ENCODE data around the gene ANKRD11. TPM values are rescaled to one million over a fixed set of nuclear protein-coding genes. Genes with fewer than 3 reads are reported as not detected.
"Not testable (repeated sequence)": the region's sequence is repeated elsewhere in the genome, so short reads cannot be mapped to it uniquely, and the experiment has no call there.

ANKRD11 gene
- total and polyA plus RNA-seq, 3 experiments from 2014 or later: 39.8 to 150 (median 130) TPM

DNA sequence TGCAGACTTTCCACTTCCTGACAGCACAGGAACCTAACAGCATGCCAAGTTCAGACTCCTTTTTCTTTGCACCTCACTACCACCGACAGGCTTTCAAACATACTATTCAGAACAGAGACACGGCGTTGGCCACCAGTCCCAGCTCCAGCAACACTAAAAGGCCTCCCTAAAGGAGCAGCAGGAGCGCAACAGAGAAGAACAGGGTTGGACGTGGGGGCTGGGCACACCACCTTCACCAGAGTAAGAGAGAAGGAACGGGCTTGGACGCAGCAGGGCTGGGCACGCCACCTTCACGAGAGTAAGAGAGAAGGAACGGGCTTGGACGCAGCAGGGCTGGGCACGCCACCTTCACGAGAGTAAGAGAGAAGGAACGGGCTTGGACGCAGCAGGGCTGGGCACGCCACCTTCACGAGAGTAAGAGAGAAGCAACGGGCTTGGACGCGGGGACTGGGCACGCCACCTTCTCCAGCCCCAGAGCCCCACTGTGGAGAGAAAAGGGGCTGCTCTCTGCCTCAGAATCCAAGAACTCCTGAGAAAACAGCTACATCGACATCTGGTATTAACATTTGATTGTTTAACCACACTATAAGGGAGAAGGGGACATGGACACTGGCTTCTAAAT is 56.9 kb downstream of the ANKRD11 start:
- POLR2A ChIA-PET; H3K27ac ChIP-seq (ENCODE audit: low read depth, low read length): not testable (repeated sequence)

DNA sequence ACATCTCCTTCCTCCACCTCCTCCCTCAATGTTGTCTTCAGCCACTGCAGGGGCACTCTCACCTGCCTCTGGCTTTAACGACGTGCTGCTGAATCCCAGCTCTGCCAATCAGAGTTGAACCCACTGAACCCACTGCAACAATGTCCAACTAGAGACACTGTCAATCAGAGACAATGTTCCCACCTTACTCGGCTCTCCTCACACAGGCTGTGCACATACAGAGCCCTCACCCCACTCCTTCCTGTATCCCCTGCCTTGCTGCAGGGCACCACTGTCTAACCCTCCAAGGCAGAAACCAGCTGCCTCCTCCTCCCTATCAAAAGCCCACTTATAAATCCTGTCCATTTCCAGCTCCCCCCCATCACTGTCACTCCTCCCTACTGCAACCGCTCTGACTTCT is 58.7 kb downstream of the ANKRD11 start:
- CTCF ChIA-PET: interaction anchor here (1.3 kb wide), 1 partner anchor 77 kb away, joined by 3 read pairs; no protein-coding TSS in a partner anchor
- Histone ChIP-seq H3K4me1 (ENCODE audit: insufficient read depth, low read length) (peaks cover 72% of the 10 kb centered on the region), H3K4me3 (ENCODE audit: low read length) (no peak overlapping the region), H3K9me3 (ENCODE audit: low read length) (no peaks in the 10 kb centered on the region), H3K27me3 (ENCODE audit: insufficient read depth, low read length, poor library complexity, severe bottlenecking) (no peaks in the 10 kb centered on the region), H3K36me3 (ENCODE audit: insufficient read depth, low read length) (no peaks in the 10 kb centered on the region), H3K27ac (ENCODE audit: low read depth, low read length) (no peak overlapping the region)
- Mint-ChIP-seq H3K27ac (no peak overlapping the region), H3K36me3 (peaks cover 0 to 20% (median 6%) of the 10 kb centered on the region in 3 donors), H3K4me3 (no peak overlapping the region), H3K9me3 (peaks cover 0 to 3% (median 0%) of the 10 kb centered on the region in 5 donors), H3K27me3 (no peaks in the 10 kb centered on the region), H3K4me1 (peaks cover 9 to 36% (median 20%) of the 10 kb centered on the region in 3 donors)
- DNase-seq: no peak
- POLR2A ChIA-PET: no interaction called here

More for the DNA sequence above, 56.9 kb downstream of the ANKRD11 start:
- H3K4me1 ChIP-seq (ENCODE audit: insufficient read depth, low read length): peaks cover 80% of the 10 kb centered on the region
- H3K27me3 ChIP-seq (ENCODE audit: insufficient read depth, low read length, poor library complexity, severe bottlenecking); H3K9me3 ChIP-seq (ENCODE audit: low read length); DNase-seq; CTCF ChIA-PET; H3K36me3 ChIP-seq (ENCODE audit: insufficient read depth, low read length); H3K27me3 Mint-ChIP-seq; H3K9me3 Mint-ChIP-seq; H3K4me3 ChIP-seq (ENCODE audit: low read length): not testable (repeated sequence)
- H3K4me1 Mint-ChIP-seq: peaks cover 3 to 45% (median 18%) of the 10 kb centered on the region in 3 donors
- H3K36me3 Mint-ChIP-seq: peaks cover 0 to 25% (median 8%) of the 10 kb centered on the region in 3 donors
- H3K4me3 Mint-ChIP-seq: peak overlapping the region in 3 of 7 donors; percentile 29 to 82 (median 76)
- H3K27ac Mint-ChIP-seq: peak overlapping the region in 6 of 8 donors; percentile 19 to 77 (median 66)

DNA sequence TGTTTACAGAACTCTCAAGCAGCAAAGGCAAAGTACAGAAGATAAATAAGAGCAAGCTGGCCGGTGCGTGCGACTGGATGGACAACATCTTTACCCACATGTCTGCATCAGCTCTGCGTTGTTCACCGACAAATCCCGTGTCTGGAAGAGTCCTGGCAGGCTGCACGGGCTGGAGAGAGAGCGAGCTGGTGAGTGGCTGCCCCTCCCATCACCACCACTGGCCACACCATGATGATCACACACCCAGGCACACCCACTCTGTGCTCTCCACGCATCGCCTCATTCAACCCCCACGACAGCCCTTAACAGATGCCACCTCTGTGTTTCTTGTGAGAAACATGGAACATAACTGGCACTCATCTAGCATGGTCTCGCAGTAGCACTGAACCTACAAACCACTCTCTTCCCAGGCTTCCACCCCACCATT is 59.2 kb downstream of the ANKRD11 start:
- no peak overlapping the region for H3K27ac ChIP-seq (ENCODE audit: low read depth, low read length)
- H3K27ac Mint-ChIP-seq: no peak overlapping the region

DNA sequence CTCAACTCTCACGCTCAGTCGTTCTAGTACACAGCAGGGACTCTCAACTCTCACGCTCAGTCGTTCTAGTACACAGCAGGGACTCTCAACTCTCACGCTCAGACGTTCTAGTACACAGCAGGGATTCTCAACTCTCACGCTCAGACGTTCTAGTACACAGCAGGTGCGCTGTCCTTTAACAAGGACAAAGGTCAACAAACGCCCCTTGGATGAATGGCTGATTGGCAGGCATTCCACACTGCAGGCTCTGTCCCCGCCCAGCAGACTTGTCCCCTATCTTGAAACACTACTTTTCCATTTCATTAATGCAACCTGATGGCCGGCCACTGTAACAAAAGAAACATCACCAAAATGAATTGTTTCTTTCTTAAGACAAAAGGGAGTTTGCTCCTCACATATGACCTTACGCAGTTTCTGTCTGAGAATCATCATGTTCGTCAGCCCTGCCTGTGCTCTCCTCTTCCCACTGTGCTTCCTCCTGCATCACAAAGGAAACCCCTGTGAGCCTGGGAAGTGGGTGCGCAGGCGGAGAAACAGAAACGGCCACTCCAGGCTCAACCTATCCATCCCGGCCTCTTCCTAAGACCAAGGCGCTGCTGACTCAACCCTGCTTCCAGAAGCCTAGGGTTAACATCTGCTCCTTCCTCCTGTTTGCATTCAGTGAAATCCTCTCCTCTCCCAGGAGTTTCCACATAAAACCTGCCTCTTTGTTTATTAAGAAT is 59.8 kb downstream of the ANKRD11 start:
- no peak overlapping the region for H3K27ac Mint-ChIP-seq
- POLR2A ChIA-PET: no interaction called here
- no peaks in the 10 kb centered on the region for H3K36me3 ChIP-seq (ENCODE audit: insufficient read depth, low read length)
- no peaks in the 10 kb centered on the region for H3K27me3 ChIP-seq (ENCODE audit: insufficient read depth, low read length, poor library complexity, severe bottlenecking)
- H3K36me3 Mint-ChIP-seq: peaks cover 0 to 23% (median 4%) of the 10 kb centered on the region in 3 donors
- DNase-seq: no peak
- H3K4me1 Mint-ChIP-seq: peaks cover 19 to 37% (median 30%) of the 10 kb centered on the region in 3 donors
- H3K4me3 ChIP-seq (ENCODE audit: low read length): no peak overlapping the region
- no peaks in the 10 kb centered on the region for H3K27me3 Mint-ChIP-seq
- CTCF ChIA-PET: interaction anchor here (1.3 kb wide), 1 partner anchor 78 kb away, joined by 3 read pairs; no protein-coding TSS in a partner anchor
- peaks cover 72% of the 10 kb centered on the region for H3K4me1 ChIP-seq (ENCODE audit: insufficient read depth, low read length)
- H3K9me3 ChIP-seq (ENCODE audit: low read length): no peaks in the 10 kb centered on the region
- no peak overlapping the region for H3K27ac ChIP-seq (ENCODE audit: low read depth, low read length)
- H3K9me3 Mint-ChIP-seq: peaks cover 0 to under 1% (median 0%) of the 10 kb centered on the region in 5 donors
- no peak overlapping the region for H3K4me3 Mint-ChIP-seq

More for the DNA sequence above, 59.2 kb downstream of the ANKRD11 start:
- no peak overlapping the region for H3K4me3 ChIP-seq (ENCODE audit: low read length)
- H3K27me3 Mint-ChIP-seq: no peaks in the 10 kb centered on the region
- peaks cover 0 to 3% (median 0%) of the 10 kb centered on the region in 5 donors for H3K9me3 Mint-ChIP-seq
- H3K27me3 ChIP-seq (ENCODE audit: insufficient read depth, low read length, poor library complexity, severe bottlenecking): no peaks in the 10 kb centered on the region
- H3K36me3 Mint-ChIP-seq: peaks cover 0 to 23% (median 6%) of the 10 kb centered on the region in 3 donors
- no peak overlapping the region for H3K4me3 Mint-ChIP-seq
- CTCF ChIA-PET: interaction anchor here (1.3 kb wide), 1 partner anchor 78 kb away, joined by 3 read pairs; no protein-coding TSS in a partner anchor
- peaks cover 72% of the 10 kb centered on the region for H3K4me1 ChIP-seq (ENCODE audit: insufficient read depth, low read length)
- DNase-seq: no peak
- H3K9me3 ChIP-seq (ENCODE audit: low read length): no peaks in the 10 kb centered on the region
- H3K36me3 ChIP-seq (ENCODE audit: insufficient read depth, low read length): no peaks in the 10 kb centered on the region
- H3K4me1 Mint-ChIP-seq: peaks cover 14 to 37% (median 25%) of the 10 kb centered on the region in 3 donors
- POLR2A ChIA-PET: no interaction called here

DNA sequence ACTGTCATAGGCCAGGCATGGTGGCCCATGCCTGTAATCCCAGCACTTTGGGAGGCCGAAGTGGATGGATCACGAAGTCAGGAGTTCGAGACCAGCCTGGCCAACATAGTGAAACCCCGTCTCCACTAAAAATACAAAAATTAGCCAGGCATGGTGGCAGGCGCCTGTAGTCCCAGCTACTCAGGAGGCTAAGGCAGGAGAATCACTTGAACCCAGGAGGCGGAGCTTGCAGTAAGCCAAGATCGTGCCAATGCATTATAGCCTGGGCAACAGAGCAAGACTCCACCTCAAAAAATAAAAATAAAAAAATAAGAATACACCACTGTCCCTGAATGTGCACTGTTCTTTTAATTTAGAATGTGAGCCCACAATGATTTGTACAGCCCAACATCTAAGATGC is 61.8 kb downstream of the ANKRD11 start:
- POLR2A ChIA-PET; H3K27ac ChIP-seq (ENCODE audit: low read depth, low read length); H3K9me3 ChIP-seq (ENCODE audit: low read length); H3K4me3 Mint-ChIP-seq; H3K9me3 Mint-ChIP-seq; CTCF ChIA-PET; DNase-seq; H3K27me3 Mint-ChIP-seq; H3K27me3 ChIP-seq (ENCODE audit: insufficient read depth, low read length, poor library complexity, severe bottlenecking); H3K4me3 ChIP-seq (ENCODE audit: low read length); H3K36me3 ChIP-seq (ENCODE audit: insufficient read depth, low read length): not testable (repeated sequence)
- H3K36me3 Mint-ChIP-seq: peaks cover 0 to 31% (median 0%) of the 10 kb centered on the region in 3 donors
- H3K4me1 Mint-ChIP-seq: peaks cover 38 to 50% (median 39%) of the 10 kb centered on the region in 3 donors
- H3K4me1 ChIP-seq (ENCODE audit: insufficient read depth, low read length): peaks cover 72% of the 10 kb centered on the region
- H3K27ac Mint-ChIP-seq: peak overlapping the region in 1 of 8 donors; percentile 9

DNA sequence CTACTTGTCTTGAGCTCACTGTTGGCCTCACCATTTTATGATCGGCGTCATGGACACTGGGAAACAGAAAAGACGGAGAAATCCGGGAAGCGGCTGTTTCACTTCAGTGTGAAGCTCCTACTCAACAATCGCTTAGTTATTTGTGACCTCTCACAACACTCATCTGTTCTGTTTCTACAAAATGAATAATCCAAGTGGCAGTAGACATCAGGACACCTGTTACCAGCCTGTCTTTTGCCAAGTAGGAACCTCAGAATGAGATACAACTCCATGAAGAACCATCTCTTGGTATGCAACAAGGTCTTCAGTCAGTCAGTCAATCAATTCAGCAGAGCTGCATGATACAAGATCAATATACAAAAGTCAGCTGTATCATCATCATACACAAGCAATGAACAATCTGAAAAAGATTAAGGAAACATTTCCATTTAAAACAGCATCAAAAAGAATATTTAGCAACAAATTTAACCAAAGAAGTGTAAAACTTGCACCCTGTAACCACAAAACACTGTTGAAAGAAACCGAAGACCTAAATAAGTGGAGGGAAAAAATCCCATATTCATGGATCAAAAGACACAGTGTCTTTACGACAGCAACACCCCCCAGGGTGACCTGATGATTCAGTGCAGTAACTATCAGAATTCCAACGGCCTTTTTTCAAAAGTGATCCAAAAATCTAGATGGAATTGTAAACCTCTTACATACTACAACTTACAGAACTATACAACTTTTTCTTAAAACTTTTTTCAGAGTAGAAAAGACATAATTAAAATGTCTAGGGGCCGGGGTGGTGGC is 63.4 kb downstream of the ANKRD11 start:
- H3K36me3 Mint-ChIP-seq: peaks cover 0 to 37% (median 0%) of the 10 kb centered on the region in 3 donors
- H3K27me3 Mint-ChIP-seq: no peaks in the 10 kb centered on the region
- Histone ChIP-seq H3K4me3 (ENCODE audit: low read length) (no peak overlapping the region), H3K4me1 (ENCODE audit: insufficient read depth, low read length) (peaks cover 72% of the 10 kb centered on the region), H3K27me3 (ENCODE audit: insufficient read depth, low read length, poor library complexity, severe bottlenecking) (no peaks in the 10 kb centered on the region), H3K9me3 (ENCODE audit: low read length) (no peaks in the 10 kb centered on the region), H3K27ac (ENCODE audit: low read depth, low read length) (no peak overlapping the region), H3K36me3 (ENCODE audit: insufficient read depth, low read length) (no peaks in the 10 kb centered on the region)
- H3K27ac Mint-ChIP-seq: peak overlapping the region in 7 of 8 donors; percentile 4 to 89 (median 24)
- no peaks in the 10 kb centered on the region for H3K9me3 Mint-ChIP-seq
- peak overlapping the region in 2 of 7 donors; percentile 1 to 41 for H3K4me3 Mint-ChIP-seq
- DNase-seq: no peak
- H3K4me1 Mint-ChIP-seq: peaks cover 53 to 67% (median 56%) of the 10 kb centered on the region in 3 donors
- POLR2A ChIA-PET: no interaction called here
- CTCF ChIA-PET: interaction anchor here (0.9 kb wide), 1 partner anchor 8 kb away, joined by 3 read pairs; no protein-coding TSS in a partner anchor

DNA sequence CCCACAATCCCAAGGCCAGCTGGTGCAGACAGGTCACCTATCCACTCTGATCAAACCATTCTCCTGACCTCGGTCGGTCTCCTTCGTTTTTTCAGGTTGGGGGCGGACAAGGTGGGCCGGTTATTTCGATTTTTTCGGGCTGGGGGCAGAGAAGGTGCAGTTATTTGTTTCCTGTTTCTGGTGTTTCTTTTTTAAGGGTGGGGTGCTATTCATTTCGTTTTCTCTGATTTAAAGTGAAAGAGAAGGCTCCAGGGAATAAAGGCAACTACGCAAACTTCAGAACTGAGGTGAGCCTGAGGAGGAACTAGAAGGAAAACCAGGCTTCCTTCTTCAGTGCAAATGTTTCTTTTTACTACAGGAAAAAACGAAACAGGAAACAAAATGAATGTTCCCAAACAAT is 64.8 kb downstream of the ANKRD11 start:
- H3K36me3 Mint-ChIP-seq: peaks cover 0 to 35% (median 2%) of the 10 kb centered on the region in 3 donors
- Histone ChIP-seq H3K9me3 (ENCODE audit: low read length) (no peaks in the 10 kb centered on the region), H3K36me3 (ENCODE audit: insufficient read depth, low read length) (no peaks in the 10 kb centered on the region), H3K27ac (ENCODE audit: low read depth, low read length) (no peak overlapping the region), H3K27me3 (ENCODE audit: insufficient read depth, low read length, poor library complexity, severe bottlenecking) (no peaks in the 10 kb centered on the region), H3K4me3 (ENCODE audit: low read length) (no peak overlapping the region), H3K4me1 (ENCODE audit: insufficient read depth, low read length) (peaks cover 67% of the 10 kb centered on the region)
- peaks cover 61 to 76% (median 65%) of the 10 kb centered on the region in 3 donors for H3K4me1 Mint-ChIP-seq
- H3K27ac Mint-ChIP-seq: peak overlapping the region in 7 of 8 donors; percentile 20 to 88 (median 63)
- no peak for DNase-seq
- H3K9me3 Mint-ChIP-seq: no peaks in the 10 kb centered on the region
- peak overlapping the region in 3 of 7 donors; percentile 20 to 34 (median 28) for H3K4me3 Mint-ChIP-seq
- no peaks in the 10 kb centered on the region for H3K27me3 Mint-ChIP-seq
- ChIA-PET POLR2A (no interaction called here), CTCF (no interaction called here)
